ENCODE measurements around the gene IL36RN. TPM values are rescaled to one million over a fixed set of nuclear protein-coding genes. Genes with fewer than 3 reads are reported as not detected.

IL36RN gene
- total and polyA plus RNA-seq, 2 of the 13 experiments (the other 11 are each of a cell fraction or from before 2014, with no cell fraction given): not detected

- H3K27me3 ChIP-seq (ENCODE audit: control insufficient read depth in 1 of 2, insufficient read depth in 2 of 2, low read length in 2 of 2): no peaks in the 10 kb centered on the region; a peak in 1 of 5 replicates
- ATAC-seq: no peak
- ChIA-PET POLR2A (interaction anchor here (6.5 kb wide), 1 partner anchor 35 kb away, joined by 45 read pairs; the partner anchor contains the start of gene IL1RN), CTCF (ENCODE audit: low intra/inter-chr PET ratio, low total read pairs) (no interaction called here)
- no peak for DNase-seq (ENCODE audit: low spot score)
- no peak for FAIRE-seq
- no peak overlapping the region for H3K4me2 ChIP-seq (ENCODE audit: low read depth, low read length)
- intact Hi-C loops (cut with micrococcal nuclease; ENCODE audit: unreplicated experiment): no loop called here
- 28% methylated on average over 4 of the region's 4 CpGs for WGBS (ENCODE audit: low lambda C conversion rate)
- TF ChIP-seq ZNF468 (CRISPR knock-in tag; IDR thresholded peaks at IDR 0.05) (no peak), MYC (CRISPR knock-in tag; IDR thresholded peaks at IDR 0.05; ENCODE audit: borderline replicate concordance) (no peak), PCBP1 (IDR thresholded peaks at IDR 0.05; ENCODE audit: borderline replicate concordance, low read depth, low read length) (no peak), MXD4 (CRISPR knock-in tag; IDR thresholded peaks at IDR 0.05) (no peak), PAWR (CRISPR knock-in tag; IDR thresholded peaks at IDR 0.05; ENCODE audit: borderline replicate concordance) (no peak), ZNF235 (CRISPR knock-in tag; IDR thresholded peaks at IDR 0.05; ENCODE audit: borderline replicate concordance) (no peak), KMT2A (CRISPR knock-in tag; IDR thresholded peaks at IDR 0.05) (no peak), NFE2 (CRISPR knock-in tag; IDR thresholded peaks at IDR 0.05) (no peak)
- no peaks in the 10 kb centered on the region for H3K36me3 ChIP-seq (replicated peaks in 1 of 2; ENCODE audit: control insufficient read depth in 1 of 2, insufficient read depth in 2 of 2, low read length in 2 of 2)
- H3K4me3 ChIP-seq (replicated peaks in 1 of 3; ENCODE audit: insufficient read depth in 1 of 3, low read depth in 2 of 3, low read length in 3 of 3): no peak overlapping the region
- BruUV-seq (replicated peaks): no TSS peak
- no peak overlapping the region for H3K9ac ChIP-seq (ENCODE audit: insufficient read depth, low read depth, low read length)
- H2AFZ ChIP-seq (ENCODE audit: low read length): no peak overlapping the region
- no peaks in the 10 kb centered on the region for H3K79me2 ChIP-seq (ENCODE audit: insufficient read depth, low read length)
- peaks cover 33% of the 10 kb centered on the region for H3K4me1 ChIP-seq (ENCODE audit: insufficient read depth, low read length)
- H3K27ac ChIP-seq (ENCODE audit: extremely low read length, insufficient read depth, low read length): no peak overlapping the region
- in situ Hi-C loops (cut with HindIII; ENCODE audit: extremely low pct_ligation_motif_present, low pct_unique_long_range_greater_than_20kb): no loop called here
- no peaks in the 10 kb centered on the region; the same call in 1 of the 2 replicates for H3K9me3 ChIP-seq (ENCODE audit: low read length)
- H4K20me1 ChIP-seq (ENCODE audit: insufficient read depth, low read length): no peaks in the 10 kb centered on the region
Measured at GRCh38 chr2:113091231-113091896, 32.4 kb downstream of the IL36RN start.

Measured in HepG2 (cell line).